OCI-LY3 (cell line): Measurements from ENCODE around the gene KDM6A.

Experiments
- H2AFZ ChIP-seq: fragments of 200-600, 300-600 bp; shearing (Covaris generic); 2 replicates; pipeline ENCODE4 v1.6.0; 2014; ENCODE audit warnings: antibody characterized with exemption, low read depth, low read length
- H3K27ac ChIP-seq: fragments of 200-600, 300-600 bp; sonication (generic); 2 replicates; pipeline ENCODE4 v1.5.1; 2014; ENCODE audit warnings: mild to moderate bottlenecking, low read length, moderate library complexity, mixed read lengths
- H3K27me3 ChIP-seq: fragments of 200-600, 300-600 bp; sonication (generic); 2 replicates; pipeline ENCODE4 v1.6.1; 2014; ENCODE audit warnings: low read depth, low read length, mixed read lengths
- H3K36me3 ChIP-seq: fragments of 200-600, 300-600 bp; sonication (generic); replicated peaks from 2 replicates; pipeline ENCODE3; 2014; ENCODE audit warnings: low read depth, low read length, mixed read lengths
- H3K4me1 ChIP-seq: fragments of 300-600, 200-600 bp; sonication (generic); 2 replicates; pipeline ENCODE4 v1.6.1; 2014; ENCODE audit warnings: low read length, mixed read lengths
- H3K4me2 ChIP-seq: fragments of 200-600, 300-600 bp; sonication (generic); 2 replicates; pipeline ENCODE4 v1.6.1; 2014; ENCODE audit warnings: low read length, mixed read lengths
- H3K4me3 ChIP-seq: fragments of 300-600, 200-600 bp; sonication (generic); 2 replicates; pipeline ENCODE4 v1.5.1; 2014; ENCODE audit warnings: antibody characterized with exemption, mild to moderate bottlenecking, low read length, moderate library complexity
- H3K79me2 ChIP-seq: fragments of 300-600, 200-600 bp; shearing (Covaris generic); 2 replicates; pipeline ENCODE4 v1.6.1; 2014; ENCODE audit warnings: mild to moderate bottlenecking, low read length, mixed read lengths
- H3K9ac ChIP-seq: fragments of 300-600, 200-600 bp; shearing (Covaris generic); 2 replicates; pipeline ENCODE4 v1.6.0; 2014; ENCODE audit warnings: mild to moderate bottlenecking, low read length, moderate library complexity
- H3K9me3 ChIP-seq: fragments of 200-600, 300-600 bp; shearing (Covaris generic); 2 replicates; pipeline ENCODE4 v1.6.1; 2014; ENCODE audit warnings: low read length, mixed read lengths; ENCODE audit not compliant: insufficient read depth
- H4K20me1 ChIP-seq: fragments of 200-600, 300-600 bp; sonication (generic); 2 replicates; pipeline ENCODE4 v1.6.1; 2016; ENCODE audit warnings: low read length, mixed read lengths; ENCODE audit not compliant: insufficient read depth
- TF ChIP-seq, protein P1 (sequence below): fragments of 200-600, 300-600 bp; sonication (generic); IDR thresholded peaks from 2 replicates; pipeline ENCODE4 v1.5.1; 2014; ENCODE audit warnings: antibody characterized with exemption, low read length, low read depth

Gene KDM6A

DNA sequence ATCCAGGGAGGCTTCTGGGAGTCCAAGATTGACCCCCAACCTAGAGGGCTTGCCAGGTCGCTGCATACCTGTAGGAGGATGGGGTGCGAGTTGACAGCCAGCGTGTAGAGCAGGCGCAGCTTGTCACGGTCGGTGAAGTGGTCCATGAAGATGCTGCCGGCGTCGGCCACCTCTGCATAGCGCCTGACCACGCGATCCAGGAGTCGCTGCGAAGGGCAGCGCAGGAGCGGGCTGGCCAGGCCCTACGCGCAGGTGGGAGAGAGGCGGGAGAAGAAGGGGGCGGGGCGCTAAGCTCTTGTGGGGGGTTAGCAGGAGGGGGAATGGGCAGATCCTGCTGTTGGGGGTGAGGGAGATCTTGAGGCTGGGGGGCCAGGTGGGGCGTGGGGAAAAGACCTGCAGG is 284.7 kb downstream of the KDM6A start:
- no peak overlapping the region for H2AFZ ChIP-seq
- no peaks in the 10 kb centered on the region for H3K27me3 ChIP-seq
- H3K27ac ChIP-seq, result no peak overlapping the region
- no peak overlapping the region for H3K4me2 ChIP-seq
- no peak overlapping the region for H3K4me3 ChIP-seq
- H4K20me1 ChIP-seq, result no peaks in the 10 kb centered on the region
- H3K9ac ChIP-seq, result no peak overlapping the region
- TF ChIP-seq, protein P1, sequence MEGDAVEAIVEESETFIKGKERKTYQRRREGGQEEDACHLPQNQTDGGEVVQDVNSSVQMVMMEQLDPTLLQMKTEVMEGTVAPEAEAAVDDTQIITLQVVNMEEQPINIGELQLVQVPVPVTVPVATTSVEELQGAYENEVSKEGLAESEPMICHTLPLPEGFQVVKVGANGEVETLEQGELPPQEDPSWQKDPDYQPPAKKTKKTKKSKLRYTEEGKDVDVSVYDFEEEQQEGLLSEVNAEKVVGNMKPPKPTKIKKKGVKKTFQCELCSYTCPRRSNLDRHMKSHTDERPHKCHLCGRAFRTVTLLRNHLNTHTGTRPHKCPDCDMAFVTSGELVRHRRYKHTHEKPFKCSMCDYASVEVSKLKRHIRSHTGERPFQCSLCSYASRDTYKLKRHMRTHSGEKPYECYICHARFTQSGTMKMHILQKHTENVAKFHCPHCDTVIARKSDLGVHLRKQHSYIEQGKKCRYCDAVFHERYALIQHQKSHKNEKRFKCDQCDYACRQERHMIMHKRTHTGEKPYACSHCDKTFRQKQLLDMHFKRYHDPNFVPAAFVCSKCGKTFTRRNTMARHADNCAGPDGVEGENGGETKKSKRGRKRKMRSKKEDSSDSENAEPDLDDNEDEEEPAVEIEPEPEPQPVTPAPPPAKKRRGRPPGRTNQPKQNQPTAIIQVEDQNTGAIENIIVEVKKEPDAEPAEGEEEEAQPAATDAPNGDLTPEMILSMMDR, result no peak
- no peaks in the 10 kb centered on the region for H3K36me3 ChIP-seq
- no peaks in the 10 kb centered on the region for H3K9me3 ChIP-seq
- no peaks in the 10 kb centered on the region for H3K79me2 ChIP-seq
- no peaks in the 10 kb centered on the region for H3K4me1 ChIP-seq
